ENCODE data around the gene PAK4.

The PAK4 gene

GRCh38 chr19:39147480-39147879 is 21.9 kb downstream of the PAK4 start:
- DNase-seq = no peak

- DNase-seq = no peak
Observed at GRCh38 chr19:39148939-39149529, 23.4 kb downstream of the PAK4 start.

- no peak for DNase-seq
Observed at GRCh38 chr19:39150235-39150634, 24.6 kb downstream of the PAK4 start.

GRCh38 chr19:39150807-39151600 is 25.4 kb downstream of the PAK4 start:
- no peak for DNase-seq

GRCh38 chr19:39152066-39152465 is 26.5 kb downstream of the PAK4 start:
- no peak for DNase-seq

- no peak for DNase-seq
Observed at GRCh38 chr19:39154100-39154628, 28.6 kb downstream of the PAK4 start.

GRCh38 chr19:39154629-39155100 is 29.1 kb downstream of the PAK4 start:
- no peak for DNase-seq

- no peak for DNase-seq
Observed at GRCh38 chr19:39155114-39155700, 29.6 kb downstream of the PAK4 start.

- no peak for DNase-seq
Observed at GRCh38 chr19:39155741-39156140, 30.2 kb downstream of the PAK4 start.

GRCh38 chr19:39156326-39157230 is 31.0 kb downstream of the PAK4 start:
- no peak for DNase-seq

- no peak for DNase-seq
Observed at GRCh38 chr19:39157275-39157996, 31.9 kb downstream of the PAK4 start.

GRCh38 chr19:39157997-39158389 is 32.4 kb downstream of the PAK4 start:
- DNase-seq = no peak

- no peak for DNase-seq
Observed at GRCh38 chr19:39158646-39159260, 33.2 kb downstream of the PAK4 start.

- DNase-seq = peak; percentile 50
Observed at GRCh38 chr19:39160523-39160861, 34.9 kb downstream of the PAK4 start.

GRCh38 chr19:39160889-39161672 is 35.5 kb downstream of the PAK4 start:
- DNase-seq = no peak

GRCh38 chr19:39162441-39163043 is 37.0 kb downstream of the PAK4 start:
- DNase-seq = no peak

GRCh38 chr19:39163621-39164020 is 38.0 kb downstream of the PAK4 start:
- no peak for DNase-seq

- no peak for DNase-seq
Observed at GRCh38 chr19:39164289-39164688, 38.7 kb downstream of the PAK4 start.

- no peak for DNase-seq
Observed at GRCh38 chr19:39165857-39166256, 40.3 kb downstream of the PAK4 start.

Data from fibroblast of upper back skin (primary cell).